Left lung (tissue), 10 donors: ENCODE results near the gene PECR. TPM values are rescaled to one million over a fixed set of nuclear protein-coding genes. Genes with fewer than 3 reads are reported as not detected.
A peak's percentile ranks its signal among the peaks of the same experiment; 100 is the strongest.

ENCODE experiments used
- ATAC-seq: fragments of 200-7000 bp; cut with Tn5 transposase; one replicate; pipeline ENCODE4 v1.9.1; 2020; ENCODE audit warnings: moderate library complexity
- DNase-seq, 4 donors: peaks; one replicate each; pipeline ENCODE4 v3.0.0-alpha.2; 2013 to 2020
- H3K27ac ChIP-seq, 2 donors: fragments of 200-600 bp; sonication (generic) in 1 of 2; one replicate each; pipeline versions ENCODE4 v1.5.0 to v1.8.0; 2020 to 2021
- H3K27me3 ChIP-seq, 2 donors: fragments of 200-600 bp; sonication (generic) in 1 of 2; one replicate each; pipeline versions ENCODE4 v1.5.0 to v1.8.0; 2020 to 2021
- H3K36me3 ChIP-seq, 2 donors: fragments of 200-600 bp; sonication (generic) in 1 of 2; one replicate each; pipeline versions ENCODE4 v1.5.0 to v1.8.0; 2020 to 2021
- H3K4me1 ChIP-seq, 2 donors: fragments of 200-600 bp; one replicate each; pipeline ENCODE4 v1.8.0; 2021
- H3K4me3 ChIP-seq, 2 donors: fragments of 200-600 bp; sonication (generic) in 1 of 2; one replicate each; pipeline versions ENCODE4 v1.5.0 to v1.8.0; 2020 to 2021; ENCODE audit warnings: mild to moderate bottlenecking in 1 of 2
- H3K9me3 ChIP-seq, 2 donors: fragments of 200-600 bp; sonication (generic) in 1 of 2; one replicate each; pipeline versions ENCODE4 v1.5.0 to v1.8.0; 2020 to 2021
- intact Hi-C, 2 donors: fragments of 100-400 bp; cut with DNase I; formaldehyde crosslinking; loops; one replicate each; pipeline versions ENCODE4 v1.11.2 to v1.14.2; 2022
- polyA plus RNA-seq, 6 donors: library from polyadenylated mRNA; unstranded; fragments of 120-200 nt; gene quantifications; one replicate each; pipeline ENCODE4 v1.2.1, GENCODE V29; 2013; ENCODE audit not compliant: insufficient read length in 6 of 6
- total RNA-seq, 2 donors: library from RNA; stranded (reverse); fragmentation: NEBNext Ultra II Directional; extraction: Animal tissue kit (Norgen Biotek cat#: 25700); gene quantifications; one replicate each; pipeline ENCODE4 v1.2.1, GENCODE V29; 2021
- TF ChIP-seq, protein P1 (sequence below), 2 donors: fragments of 200-600 bp; sonication (generic) in 1 of 2; IDR thresholded peaks; one replicate each; pipeline versions ENCODE4 v1.5.0 to v1.8.0; 2021; ENCODE audit warnings: antibody characterized with exemption in 2 of 2
- donor health status: DM: no; HTN: yes; CAD: no.
- donor health status: DM: no; HTN: no; CAD: no.

Gene PECR
- total and polyA plus RNA-seq, 8 donors: 9.8 to 17.3 (median 11.6) TPM

DNA sequence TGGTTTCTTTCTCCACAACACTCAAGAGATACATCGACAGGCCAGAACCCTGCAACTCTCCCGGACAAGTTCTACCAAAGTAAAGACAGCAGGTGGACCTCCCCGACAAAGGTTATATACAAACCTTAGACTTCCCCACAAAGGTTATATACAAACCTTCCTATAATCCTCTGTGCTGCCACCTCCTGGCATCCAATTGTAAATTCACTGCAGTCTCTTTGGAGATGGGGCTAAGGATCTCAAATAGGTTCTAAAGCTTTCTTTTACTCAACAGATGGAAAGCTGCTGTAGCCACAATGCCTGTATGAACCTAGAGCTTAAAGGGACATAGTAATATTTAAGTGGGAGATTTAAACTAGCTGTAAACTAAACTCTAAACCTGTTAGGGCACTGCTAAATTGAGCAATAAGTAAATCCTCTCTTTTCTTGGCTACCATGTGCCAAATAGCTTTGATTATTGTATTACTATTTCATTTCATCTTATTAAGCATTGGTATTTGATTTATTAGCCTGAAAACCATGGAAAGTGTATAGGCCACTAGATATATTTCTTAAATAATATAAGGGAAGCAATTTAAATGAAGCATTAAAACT is 58.5 kb downstream of the PECR start:
- H3K36me3 ChIP-seq: no peaks in the 10 kb centered on the region
- H3K4me1 ChIP-seq: no peaks in the 10 kb centered on the region
- no peaks in the 10 kb centered on the region for H3K9me3 ChIP-seq
- no peaks in the 10 kb centered on the region for H3K27me3 ChIP-seq
- DNase-seq (peak in 1 of 4 donors; percentile 40), ATAC-seq (peak; percentile 92)
- intact Hi-C loops: no loop called here
- H3K4me3 ChIP-seq: no peak overlapping the region
- TF ChIP-seq, protein P1, sequence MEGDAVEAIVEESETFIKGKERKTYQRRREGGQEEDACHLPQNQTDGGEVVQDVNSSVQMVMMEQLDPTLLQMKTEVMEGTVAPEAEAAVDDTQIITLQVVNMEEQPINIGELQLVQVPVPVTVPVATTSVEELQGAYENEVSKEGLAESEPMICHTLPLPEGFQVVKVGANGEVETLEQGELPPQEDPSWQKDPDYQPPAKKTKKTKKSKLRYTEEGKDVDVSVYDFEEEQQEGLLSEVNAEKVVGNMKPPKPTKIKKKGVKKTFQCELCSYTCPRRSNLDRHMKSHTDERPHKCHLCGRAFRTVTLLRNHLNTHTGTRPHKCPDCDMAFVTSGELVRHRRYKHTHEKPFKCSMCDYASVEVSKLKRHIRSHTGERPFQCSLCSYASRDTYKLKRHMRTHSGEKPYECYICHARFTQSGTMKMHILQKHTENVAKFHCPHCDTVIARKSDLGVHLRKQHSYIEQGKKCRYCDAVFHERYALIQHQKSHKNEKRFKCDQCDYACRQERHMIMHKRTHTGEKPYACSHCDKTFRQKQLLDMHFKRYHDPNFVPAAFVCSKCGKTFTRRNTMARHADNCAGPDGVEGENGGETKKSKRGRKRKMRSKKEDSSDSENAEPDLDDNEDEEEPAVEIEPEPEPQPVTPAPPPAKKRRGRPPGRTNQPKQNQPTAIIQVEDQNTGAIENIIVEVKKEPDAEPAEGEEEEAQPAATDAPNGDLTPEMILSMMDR (IDR thresholded peaks at IDR 0.05): peak; percentile 45 to 60
- H3K27ac ChIP-seq: no peak overlapping the region

GRCh38 chr2:216021768-216022565 is 59.6 kb downstream of the PECR start:
- Histone ChIP-seq H3K27ac (no peak overlapping the region), H3K4me3 (no peak overlapping the region), H3K36me3 (no peaks in the 10 kb centered on the region), H3K4me1 (no peaks in the 10 kb centered on the region), H3K9me3 (no peaks in the 10 kb centered on the region), H3K27me3 (no peaks in the 10 kb centered on the region)
- TF ChIP-seq, protein P1 (IDR thresholded peaks at IDR 0.05): no peak
- intact Hi-C loops: no loop called here
- no peak for DNase-seq
- no peak for ATAC-seq

- no peaks in the 10 kb centered on the region for H3K27me3 ChIP-seq
- no peaks in the 10 kb centered on the region for H3K9me3 ChIP-seq
- H3K4me3 ChIP-seq: no peak overlapping the region
- TF ChIP-seq, protein P1 (IDR thresholded peaks at IDR 0.05): no peak
- H3K27ac ChIP-seq: no peak overlapping the region
- intact Hi-C loops: no loop called here
- peaks cover 2 to 4% of the 10 kb centered on the region in 2 donors for H3K4me1 ChIP-seq
- DNase-seq: no peak
- no peaks in the 10 kb centered on the region for H3K36me3 ChIP-seq
- ATAC-seq: no peak
These were observed 62.9 kb downstream of the PECR start for GRCh38 chr2:216018709-216019108.

GRCh38 chr2:216017365-216017764 is 64.2 kb downstream of the PECR start:
- Histone ChIP-seq H3K9me3 (no peaks in the 10 kb centered on the region), H3K27ac (no peak overlapping the region), H3K4me1 (peaks cover 4 to 18% of the 10 kb centered on the region in 2 donors), H3K4me3 (no peak overlapping the region), H3K27me3 (peaks cover 0 to 7% of the 10 kb centered on the region in 2 donors), H3K36me3 (no peaks in the 10 kb centered on the region)
- no peak for DNase-seq
- intact Hi-C loops: no loop called here
- no peak for ATAC-seq
- TF ChIP-seq, protein P1 (IDR thresholded peaks at IDR 0.05): no peak

DNA sequence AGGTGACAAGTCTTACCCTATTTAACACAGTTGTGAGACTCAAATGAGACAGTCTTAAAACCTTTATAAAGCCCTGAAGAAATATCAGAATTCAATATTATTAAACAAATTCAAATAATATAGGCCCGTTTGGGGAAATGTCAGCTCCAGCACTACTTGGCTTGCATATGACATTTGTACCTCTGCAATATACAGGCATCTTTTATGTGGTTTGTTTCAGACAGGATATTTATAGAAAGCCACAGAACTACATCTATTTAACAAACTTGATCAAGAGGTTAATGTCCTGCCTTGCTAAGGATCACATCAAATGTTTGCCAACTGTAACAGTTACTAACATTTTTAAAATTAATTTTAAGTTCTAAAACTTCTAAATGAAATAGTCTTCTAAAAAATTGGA is 65.0 kb downstream of the PECR start:
- Histone ChIP-seq H3K27ac (no peak overlapping the region), H3K27me3 (peaks cover 0 to 7% of the 10 kb centered on the region in 2 donors), H3K36me3 (no peaks in the 10 kb centered on the region), H3K9me3 (no peaks in the 10 kb centered on the region), H3K4me1 (peaks cover 4 to 21% of the 10 kb centered on the region in 2 donors), H3K4me3 (no peak overlapping the region)
- ATAC-seq: no peak
- TF ChIP-seq, protein P1 (IDR thresholded peaks at IDR 0.05): no peak
- DNase-seq: no peak
- intact Hi-C loops: no loop called here
